ACC112 (cell line): ENCODE results near the gene AIMP1.

Experiments used
- H2AFZ ChIP-seq: fragments of 200-600 bp; sonication (generic); one replicate; pipeline ENCODE4 v1.6.0; 2017; ENCODE audit warnings: antibody characterized with exemption, low read length; ENCODE audit not compliant: unreplicated experiment
- H3K27ac ChIP-seq: fragments of 200-600 bp; sonication (generic); 2 replicates; pipeline ENCODE4 v1.5.1; 2014; ENCODE audit warnings: low read depth, mild to moderate bottlenecking, antibody characterized with exemption, low read length, moderate library complexity
- H3K27me3 ChIP-seq: fragments of 200-600 bp; sonication (generic); 2 replicates; pipeline ENCODE4 v1.6.1; 2014; ENCODE audit warnings: mild to moderate bottlenecking, antibody characterized with exemption, low read length, moderate library complexity, mixed read lengths; ENCODE audit not compliant: insufficient read depth
- H3K36me3 ChIP-seq: fragments of 200-600 bp; sonication (generic); 2 replicates; pipeline ENCODE4 v1.6.1; 2016; ENCODE audit warnings: mild to moderate bottlenecking, antibody characterized with exemption, low read length, moderate library complexity, mixed read lengths; ENCODE audit not compliant: insufficient read depth
- H3K4me1 ChIP-seq: fragments of 200-600 bp; sonication (generic); one replicate; pipeline ENCODE4 v1.6.1; 2016; ENCODE audit warnings: low read length, mixed read lengths; ENCODE audit not compliant: insufficient read depth, unreplicated experiment, control insufficient read depth
- H3K4me3 ChIP-seq: fragments of 200-600 bp; sonication (generic); 2 replicates; pipeline ENCODE4 v1.5.1; 2014; ENCODE audit warnings: mild to moderate bottlenecking, low read depth, low read length
- H3K79me2 ChIP-seq: fragments of 200-600 bp; sonication (generic); one replicate; pipeline ENCODE4 v1.6.0; 2016; ENCODE audit warnings: low read length; ENCODE audit not compliant: control insufficient read depth, unreplicated experiment, insufficient read depth

AIMP1 gene

DNA sequence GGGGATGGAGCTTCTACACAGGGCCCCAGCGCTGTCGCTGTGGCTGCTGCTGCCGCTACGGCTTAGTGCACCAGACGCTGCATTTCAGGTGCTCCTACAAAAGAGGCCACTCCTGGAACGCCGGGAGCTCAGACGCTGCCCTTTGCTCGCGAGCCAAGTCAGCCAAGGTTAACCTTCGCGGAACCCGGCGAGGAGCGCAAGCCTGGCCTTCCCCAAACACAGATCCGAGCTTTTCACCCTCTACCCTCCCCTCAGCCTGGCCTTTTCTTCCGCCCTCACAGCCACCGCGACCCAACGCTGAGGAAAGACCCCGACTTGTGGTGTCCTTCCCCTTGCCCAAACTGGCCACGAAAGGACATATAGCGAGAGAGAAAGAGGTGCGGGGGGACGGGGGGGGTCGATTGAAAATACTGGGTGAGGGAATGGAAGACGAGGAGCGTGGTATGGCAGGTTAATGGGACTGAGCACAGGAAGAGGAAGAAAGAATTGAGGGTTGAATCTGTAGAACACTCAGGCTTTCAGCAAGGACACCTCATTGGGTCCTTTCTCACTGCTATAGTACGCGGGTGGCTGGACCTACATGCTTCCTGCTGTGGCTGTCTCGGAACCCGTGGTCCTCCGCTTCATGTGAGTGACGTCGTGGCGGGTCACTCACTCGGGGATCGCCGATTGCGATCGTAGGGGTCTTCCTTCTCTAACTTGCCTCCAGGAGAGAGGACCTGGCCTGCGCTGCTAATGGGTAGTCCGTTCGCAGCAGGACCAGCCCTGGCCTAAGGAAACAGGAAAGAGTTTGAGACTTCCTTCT lies at the start of gene AIMP1, which contains the start of gene TBCK:
Gene AIMP1 (plus strand): TSS at position 583 of the 805 bp plus-strand sequence. CDS start 8,460 bp downstream, outside the sequence.
Gene TBCK (minus strand): TSS at position 242 of the 805 bp plus-strand sequence. CDS start 7,249 bp downstream, outside the sequence.
- Histone ChIP-seq H3K4me1 (peaks cover 48% of the 10 kb centered on the region), H3K79me2 (peaks cover 74% of the 10 kb centered on the region), H3K27me3 (no peaks in the 10 kb centered on the region), H3K27ac (peak within 1 kb of the TSS; percentile 92), H2AFZ (peak within 1 kb of the TSS; percentile 46), H3K4me3 (peak within 1 kb of the TSS; percentile 90), H3K36me3 (no peaks in the 10 kb centered on the region; the same call in 1 of the 2 replicates)

DNA sequence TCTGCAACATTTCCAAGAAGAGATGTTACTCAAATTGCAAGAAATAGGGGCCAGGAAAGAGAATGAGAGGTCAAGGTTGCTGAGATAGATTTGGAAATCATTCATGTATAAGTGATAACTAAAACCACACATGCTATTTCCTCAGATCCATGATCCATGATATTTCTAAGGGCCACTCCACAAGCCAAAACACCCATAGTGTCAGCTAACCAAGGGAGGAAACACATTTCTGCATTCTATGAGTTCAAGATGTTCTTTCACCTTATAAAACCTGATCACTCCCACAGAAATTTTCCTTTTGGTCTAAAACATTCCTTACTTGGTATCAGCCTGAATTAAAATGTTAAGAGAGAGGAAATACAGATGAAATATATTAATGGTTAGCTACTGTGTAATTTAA lies 47.6 kb upstream of the AIMP1 start:
- no peak overlapping the region for H3K27ac ChIP-seq
- no peaks in the 10 kb centered on the region for H3K27me3 ChIP-seq
- peaks cover 10% of the 10 kb centered on the region for H3K4me1 ChIP-seq
- no peak overlapping the region for H3K4me3 ChIP-seq
- H2AFZ ChIP-seq = no peak overlapping the region
- H3K79me2 ChIP-seq = no peaks in the 10 kb centered on the region
- no peaks in the 10 kb centered on the region for H3K36me3 ChIP-seq

DNA sequence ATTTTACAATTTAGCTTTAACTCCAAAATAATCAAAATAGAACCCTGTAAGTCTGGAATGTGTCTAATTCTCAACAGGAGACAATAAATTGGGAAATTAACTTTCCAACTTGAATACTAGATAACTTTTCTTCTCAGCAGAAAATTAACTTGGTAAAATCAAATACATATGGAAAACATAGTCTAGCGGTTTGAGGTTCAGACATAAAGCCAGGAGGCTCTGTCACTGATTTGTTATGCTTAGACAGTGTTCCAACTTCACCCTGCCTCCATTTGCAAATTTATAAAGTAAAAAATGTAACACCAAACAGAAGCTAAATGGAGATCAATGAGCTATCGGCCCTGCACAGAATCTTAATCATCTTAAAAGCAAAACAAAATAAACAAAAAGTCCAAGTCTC lies 46.6 kb upstream of the AIMP1 start:
- Histone ChIP-seq H3K4me1 (peaks cover 16% of the 10 kb centered on the region), H3K79me2 (no peaks in the 10 kb centered on the region), H3K27ac (no peak overlapping the region)

DNA sequence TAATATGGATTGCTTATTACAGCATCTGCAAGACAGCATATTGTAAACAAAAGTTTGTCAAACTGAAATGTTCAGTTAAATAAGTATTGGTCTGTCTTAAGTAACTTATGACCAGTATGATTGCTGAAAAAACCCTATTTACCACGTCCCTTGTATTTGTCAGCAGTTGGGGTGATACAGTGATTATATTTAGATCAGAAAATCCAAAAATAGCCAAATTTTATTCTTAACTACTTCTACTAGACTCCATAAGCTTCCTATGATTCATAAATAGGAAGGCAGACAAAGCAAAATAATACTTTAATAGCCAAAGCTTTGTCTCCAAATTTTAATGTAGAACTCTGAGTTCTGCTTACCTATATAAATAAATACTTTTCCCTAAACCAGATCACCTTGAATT lies 45.6 kb upstream of the AIMP1 start:
- Histone ChIP-seq H3K27ac (no peak overlapping the region), H2AFZ (no peak overlapping the region), H3K4me3 (no peak overlapping the region), H3K4me1 (peaks cover 16% of the 10 kb centered on the region), H3K27me3 (no peaks in the 10 kb centered on the region), H3K36me3 (0 out of 2 replicates have a peak, but pooled peaks cover 8% of the 10 kb centered on the region), H3K79me2 (no peaks in the 10 kb centered on the region)

More for the DNA sequence above, 46.6 kb upstream of the AIMP1 start:
- H3K36me3 ChIP-seq = 0 out of 2 replicates have a peak, but pooled peaks cover 6% of the 10 kb centered on the region
- H3K4me3 ChIP-seq = no peak overlapping the region
- no peak overlapping the region for H2AFZ ChIP-seq
- H3K27me3 ChIP-seq = no peaks in the 10 kb centered on the region

DNA sequence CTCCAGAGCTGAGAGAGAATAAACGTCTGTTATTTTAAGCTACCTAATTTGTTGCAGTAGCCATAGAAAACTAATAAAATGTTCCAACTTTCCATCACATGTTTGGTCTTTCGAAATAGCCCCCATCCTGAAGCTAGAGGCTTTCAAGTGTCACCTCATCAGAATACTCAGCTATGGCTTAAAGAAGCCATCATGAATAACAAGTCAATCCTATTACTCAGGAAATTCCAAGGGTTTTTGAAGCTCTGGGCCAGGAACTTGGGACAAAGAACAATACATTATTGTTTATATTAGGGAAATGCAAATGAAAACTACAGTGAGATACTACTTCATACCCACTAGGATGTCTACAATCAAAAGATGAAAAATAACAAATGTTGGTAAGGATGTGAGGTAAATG lies 42.5 kb upstream of the AIMP1 start:
- H3K27ac ChIP-seq = peak overlapping the region; percentile 1; the same call in 1 of the 2 replicates
- no peaks in the 10 kb centered on the region for H3K79me2 ChIP-seq
- H3K36me3 ChIP-seq = 0 out of 2 replicates have a peak, but pooled peaks cover 8% of the 10 kb centered on the region

DNA sequence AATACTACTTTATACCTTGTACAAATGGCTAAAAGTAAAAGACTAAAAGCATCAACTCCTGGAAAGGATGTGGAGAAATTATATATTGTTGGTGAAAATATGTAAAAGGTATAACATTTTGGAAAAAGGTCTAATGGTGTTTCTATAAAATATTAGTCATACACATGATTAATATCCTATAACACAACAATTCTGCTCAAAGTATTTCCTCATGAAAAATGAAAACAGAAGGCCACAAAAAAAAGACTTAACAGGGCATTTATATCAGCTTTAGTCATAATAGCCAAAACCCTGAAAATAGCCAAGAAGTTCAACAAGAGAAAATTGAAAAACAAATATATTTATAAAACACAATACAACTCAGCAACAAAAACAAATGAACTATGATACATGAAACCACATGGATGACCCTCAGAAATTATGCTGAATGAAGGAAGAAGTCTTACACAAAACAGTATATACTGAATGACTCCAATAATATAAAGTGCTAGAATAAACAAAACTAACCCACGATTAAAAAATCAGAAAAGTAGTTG lies 39.1 kb upstream of the AIMP1 start:
- Histone ChIP-seq H3K27me3 (no peaks in the 10 kb centered on the region), H3K79me2 (no peaks in the 10 kb centered on the region), H3K36me3 (0 out of 2 replicates have a peak, but pooled peaks cover 8% of the 10 kb centered on the region), H3K4me3 (no peak overlapping the region), H3K4me1 (peaks cover 21% of the 10 kb centered on the region), H2AFZ (no peak overlapping the region), H3K27ac (peak overlapping the region; percentile 63)

More for the DNA sequence above, 42.5 kb upstream of the AIMP1 start:
- H3K4me1 ChIP-seq = peaks cover 24% of the 10 kb centered on the region
- no peaks in the 10 kb centered on the region for H3K27me3 ChIP-seq
- H2AFZ ChIP-seq = no peak overlapping the region
- H3K4me3 ChIP-seq = no peak overlapping the region

DNA sequence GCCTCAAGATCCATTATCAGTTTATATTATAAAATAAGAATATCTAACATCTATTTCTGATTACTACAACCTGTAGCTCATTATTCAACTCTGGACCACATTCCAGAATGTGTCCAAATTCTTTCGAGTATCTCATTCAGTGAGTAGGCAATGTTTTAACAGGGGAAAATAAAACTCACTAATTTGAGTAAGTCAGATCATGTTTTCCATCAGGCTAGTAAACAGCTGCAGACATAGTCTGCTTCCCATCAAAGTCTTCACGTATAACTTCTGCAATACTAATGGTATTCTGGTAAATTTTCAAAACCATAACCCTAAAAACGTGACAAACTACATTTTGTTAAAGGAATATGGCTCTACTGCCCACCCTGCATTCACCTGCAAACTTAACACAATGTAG lies 32.1 kb upstream of the AIMP1 start:
- no peaks in the 10 kb centered on the region for H3K79me2 ChIP-seq
- 0 out of 2 replicates have a peak, but pooled peaks cover 4% of the 10 kb centered on the region for H3K36me3 ChIP-seq
- H3K4me3 ChIP-seq = no peak overlapping the region
- no peaks in the 10 kb centered on the region for H3K27me3 ChIP-seq
- H2AFZ ChIP-seq = no peak overlapping the region
- peaks cover 14% of the 10 kb centered on the region for H3K4me1 ChIP-seq
- no peak overlapping the region for H3K27ac ChIP-seq

DNA sequence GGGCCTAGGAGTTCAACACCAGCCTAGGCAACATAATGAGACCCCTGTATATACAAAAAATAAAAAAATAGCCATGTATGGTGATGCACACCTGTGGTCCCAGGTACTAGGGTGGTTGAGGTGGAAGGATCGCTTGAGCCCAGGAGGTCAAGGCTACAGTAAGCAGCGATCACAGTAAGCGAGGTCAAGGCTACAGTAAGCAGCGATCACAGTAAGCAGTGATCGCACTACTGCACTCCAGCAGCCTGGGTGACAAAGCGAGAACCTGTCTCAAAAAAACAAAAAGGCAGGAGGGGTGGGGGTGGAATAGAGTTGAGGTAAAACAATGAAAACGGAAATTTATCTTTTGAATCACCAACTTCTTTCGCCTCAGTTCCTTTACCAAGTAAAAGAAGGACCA lies 29.7 kb upstream of the AIMP1 start:
- Histone ChIP-seq H3K4me1 (peaks cover 14% of the 10 kb centered on the region), H2AFZ (no peak overlapping the region), H3K36me3 (0 out of 2 replicates have a peak, but pooled peaks cover 6% of the 10 kb centered on the region), H3K79me2 (no peaks in the 10 kb centered on the region), H3K27me3 (no peaks in the 10 kb centered on the region), H3K27ac (peak overlapping the region; percentile 87), H3K4me3 (no peak overlapping the region)

DNA sequence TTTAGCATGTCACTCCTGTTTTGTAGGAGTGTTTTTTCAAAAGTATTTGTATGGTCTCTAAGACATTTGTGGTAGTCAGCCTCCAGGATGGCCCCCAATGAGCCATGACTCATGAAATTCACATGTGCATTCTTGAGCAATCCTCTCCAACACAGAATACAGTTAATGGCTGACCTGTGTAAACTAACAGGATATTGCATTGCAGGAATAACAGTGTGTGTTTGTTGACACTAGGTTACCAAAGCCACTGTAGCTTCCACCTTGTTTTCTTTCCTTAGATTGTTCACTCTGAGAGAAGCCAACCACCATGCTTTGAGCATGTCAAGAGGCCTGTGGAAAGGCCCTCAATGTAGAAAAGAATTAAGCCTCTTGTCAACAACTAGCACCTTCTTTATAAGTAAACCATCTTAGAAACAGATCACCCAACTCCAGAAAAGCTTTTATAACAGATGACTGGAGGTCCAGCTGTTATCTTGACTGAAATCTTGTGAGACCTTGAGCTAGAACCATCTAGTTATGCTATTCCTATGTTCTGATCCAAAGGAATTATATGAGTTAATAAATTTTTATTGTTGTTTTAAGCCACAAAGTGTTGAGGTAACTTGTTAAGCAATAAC lies 28.9 kb upstream of the AIMP1 start:
- peaks cover 14% of the 10 kb centered on the region for H3K4me1 ChIP-seq
- H3K36me3 ChIP-seq = 0 out of 2 replicates have a peak, but pooled peaks cover 6% of the 10 kb centered on the region
- H3K27me3 ChIP-seq = no peaks in the 10 kb centered on the region
- peak overlapping the region; percentile 87 for H3K27ac ChIP-seq
- no peak overlapping the region for H3K4me3 ChIP-seq
- no peak overlapping the region for H2AFZ ChIP-seq
- H3K79me2 ChIP-seq = no peaks in the 10 kb centered on the region

DNA sequence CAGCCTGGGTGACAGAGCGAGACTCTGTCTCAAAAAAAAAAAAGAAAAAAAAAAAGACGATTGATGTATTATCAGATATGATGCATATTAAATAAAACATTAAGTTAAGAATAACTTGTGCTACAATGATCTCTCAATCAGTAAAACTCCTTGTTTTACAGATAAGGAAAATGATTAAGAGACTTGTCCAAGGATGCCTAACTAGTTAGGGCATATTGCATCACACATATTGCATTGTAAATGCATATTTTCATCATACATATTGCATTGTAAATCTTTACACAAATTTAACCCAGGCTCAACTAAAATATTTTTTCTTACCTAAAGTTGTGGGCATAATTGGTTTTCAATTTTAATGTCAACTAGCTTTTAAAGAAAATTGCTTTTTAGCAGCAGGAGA lies 26.6 kb upstream of the AIMP1 start:
- no peaks in the 10 kb centered on the region for H3K27me3 ChIP-seq
- no peak overlapping the region for H3K4me3 ChIP-seq
- peaks cover 14% of the 10 kb centered on the region; the same call in 1 of the 2 replicates for H3K36me3 ChIP-seq
- no peaks in the 10 kb centered on the region for H3K79me2 ChIP-seq
- H3K4me1 ChIP-seq = peaks cover 14% of the 10 kb centered on the region
- no peak overlapping the region for H3K27ac ChIP-seq
- H2AFZ ChIP-seq = no peak overlapping the region
